ENCODE results near the gene TSPAN9.

The TSPAN9 gene

DNA sequence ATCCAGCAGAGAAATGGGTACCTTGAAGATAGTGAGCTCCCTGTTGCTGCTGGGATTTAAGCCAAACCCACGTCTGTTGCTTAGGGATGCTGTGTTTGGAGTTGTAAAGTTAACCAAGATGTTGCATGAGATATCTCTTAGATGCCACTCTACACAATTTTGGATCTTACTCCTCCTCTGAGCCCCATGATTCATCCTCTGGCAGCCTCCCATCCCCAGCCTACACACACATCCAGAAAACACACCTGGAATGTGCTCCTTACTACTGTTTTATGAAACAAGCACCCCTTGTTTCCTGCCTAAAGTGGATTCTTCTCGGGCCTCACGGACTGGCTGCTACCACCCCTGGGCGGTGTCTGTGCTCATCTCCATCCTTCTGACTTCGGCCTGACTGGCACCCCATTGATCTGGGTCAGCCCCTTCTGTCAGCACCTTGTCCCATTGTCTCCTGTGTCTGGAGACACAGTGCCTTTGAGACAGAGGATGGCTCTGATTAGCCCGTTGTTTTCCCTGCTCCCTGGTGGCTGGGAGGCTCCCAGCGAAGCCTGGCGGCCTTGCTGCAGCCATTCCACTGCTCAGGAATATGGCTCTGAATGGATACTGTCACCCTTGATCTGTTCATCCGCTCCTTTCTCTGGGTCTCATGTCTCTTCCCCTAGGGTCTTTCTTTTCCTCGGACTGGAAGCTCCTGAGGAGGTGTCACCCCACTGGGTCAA is 24.3 kb downstream of the TSPAN9 start:
- DNase-seq (ENCODE audit: low read depth), result no peak

DNA sequence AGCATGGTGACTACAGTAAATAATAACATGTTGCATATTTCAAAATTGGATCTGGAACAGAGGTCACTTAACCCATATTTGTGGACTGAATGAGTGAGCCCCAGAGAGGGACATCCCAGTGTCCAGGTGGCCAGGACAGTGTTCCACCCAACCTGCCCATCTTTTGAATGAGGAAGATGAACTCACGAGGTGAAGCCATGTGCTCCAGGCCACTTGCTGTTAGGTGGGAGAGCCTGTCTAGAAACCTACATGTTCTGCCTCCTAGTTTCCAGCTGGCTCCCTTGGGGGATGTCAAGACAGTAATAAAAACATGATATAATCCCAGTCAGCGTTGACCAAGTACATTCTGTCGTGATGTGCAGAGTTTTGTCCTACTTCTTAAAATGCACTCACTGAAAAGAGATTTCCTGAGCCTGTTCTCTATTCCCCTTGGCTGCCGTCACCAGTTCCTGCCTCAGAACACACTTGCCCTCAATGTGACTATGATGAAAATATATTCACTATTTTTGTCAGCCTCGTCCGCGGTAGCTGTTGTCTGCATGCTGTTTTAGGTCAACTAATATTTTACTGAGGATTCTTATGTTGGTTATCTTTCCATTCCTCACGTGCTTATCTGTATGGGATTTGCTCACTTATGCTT is 25.7 kb downstream of the TSPAN9 start:
- DNase-seq (ENCODE audit: low read depth), result no peak

DNA sequence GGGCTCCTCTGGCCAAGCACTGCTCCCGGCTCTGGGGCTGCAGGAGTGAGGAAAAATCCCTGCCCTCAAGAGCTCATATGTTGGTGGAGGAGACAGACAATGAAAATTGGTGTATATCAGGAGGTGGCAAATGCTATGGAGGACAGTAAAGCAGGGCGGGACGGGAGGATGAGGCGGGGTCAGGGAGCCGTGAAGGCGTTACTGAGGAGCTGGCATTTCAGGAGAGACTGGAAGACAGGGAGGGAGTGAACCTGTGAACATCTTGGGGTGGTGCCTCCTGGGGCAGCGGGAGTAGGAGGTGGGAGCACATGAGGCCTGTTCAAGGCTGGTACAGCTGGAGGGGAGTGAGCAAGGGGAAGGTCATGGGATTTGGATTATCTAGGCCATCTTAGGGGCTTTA is 26.6 kb downstream of the TSPAN9 start:
- no peak for DNase-seq (ENCODE audit: low read depth)

DNA sequence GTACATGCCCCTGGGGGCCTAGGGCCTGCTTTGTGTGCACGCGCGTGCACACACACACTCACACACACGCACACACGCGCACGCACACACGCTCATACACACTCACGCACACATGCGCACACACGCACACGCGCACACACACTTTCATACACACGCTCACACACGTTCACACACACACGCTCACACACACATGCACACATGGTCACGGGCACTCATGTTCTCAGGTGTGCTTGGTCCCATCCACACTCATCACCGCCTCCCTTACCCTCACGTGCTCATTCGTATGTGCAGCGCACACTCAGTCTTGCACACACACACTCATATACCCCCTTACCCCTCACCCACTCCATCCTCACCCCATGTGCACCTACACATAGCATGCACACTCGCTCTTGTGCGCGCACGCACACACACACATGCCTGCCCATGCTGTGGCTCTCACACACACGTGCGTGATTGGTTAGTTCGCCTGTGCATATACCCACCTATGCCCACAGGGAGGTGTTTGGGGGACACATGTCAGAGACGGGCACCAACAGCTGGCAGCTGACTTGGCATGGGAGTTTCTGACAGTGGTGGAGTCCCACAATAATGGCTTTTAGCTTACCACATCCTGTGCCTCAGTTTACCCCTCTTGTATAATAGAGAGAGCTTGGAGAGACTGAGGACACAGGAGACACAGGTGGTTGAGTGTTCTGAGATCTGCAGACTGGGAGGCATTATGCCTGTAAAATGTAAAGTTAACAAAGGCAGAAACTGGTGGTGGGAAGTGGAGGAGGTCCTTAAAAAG is 28.7 kb downstream of the TSPAN9 start:
- no peak for DNase-seq (ENCODE audit: low read depth)

DNA sequence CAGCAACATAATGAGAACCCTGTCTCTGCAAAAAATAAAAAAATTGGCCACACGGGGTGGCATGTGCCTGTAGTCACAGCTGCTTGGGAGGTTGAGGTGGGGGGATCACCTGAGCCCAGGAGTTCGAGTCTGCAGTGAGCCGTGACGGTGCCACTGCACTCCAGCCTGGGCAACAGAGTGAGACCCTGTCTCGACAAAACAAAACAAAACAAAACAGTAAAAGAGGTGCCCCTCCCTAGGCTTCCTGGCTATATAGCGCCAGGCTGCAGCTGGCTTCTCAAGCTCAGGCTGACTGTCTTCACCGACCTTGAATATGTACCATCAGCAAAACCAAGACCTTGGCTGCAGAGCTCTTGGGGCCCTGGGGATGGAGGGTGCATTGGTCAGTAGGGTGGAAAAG is 29.4 kb downstream of the TSPAN9 start:
- no peak for DNase-seq (ENCODE audit: low read depth)

DNA sequence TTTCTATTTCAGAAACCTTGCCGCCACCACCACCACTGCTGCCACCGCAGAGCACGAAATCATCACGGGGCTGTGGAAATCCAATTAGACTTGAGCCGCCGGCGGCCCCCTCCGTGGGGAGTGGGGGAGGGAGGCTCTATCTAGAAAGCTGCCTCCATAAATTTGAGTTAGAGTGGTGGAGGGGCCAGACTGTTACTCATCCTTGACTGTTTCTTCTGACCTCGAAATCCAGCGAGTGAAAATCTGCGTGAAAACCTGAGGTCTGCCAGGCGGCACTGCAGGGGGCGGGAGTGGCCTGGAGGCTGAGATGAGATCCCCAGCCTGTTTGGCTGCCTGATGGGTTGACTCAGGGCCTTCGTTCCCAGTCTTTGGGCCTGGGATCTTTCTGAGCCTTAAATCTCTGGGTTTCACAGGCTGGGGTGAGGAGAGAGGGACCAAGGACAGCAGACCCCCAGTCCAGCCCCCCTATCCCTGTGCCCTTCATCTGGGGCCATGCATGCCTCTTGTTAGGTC is 29.9 kb downstream of the TSPAN9 start:
- DNase-seq (ENCODE audit: low read depth), result no peak

DNA sequence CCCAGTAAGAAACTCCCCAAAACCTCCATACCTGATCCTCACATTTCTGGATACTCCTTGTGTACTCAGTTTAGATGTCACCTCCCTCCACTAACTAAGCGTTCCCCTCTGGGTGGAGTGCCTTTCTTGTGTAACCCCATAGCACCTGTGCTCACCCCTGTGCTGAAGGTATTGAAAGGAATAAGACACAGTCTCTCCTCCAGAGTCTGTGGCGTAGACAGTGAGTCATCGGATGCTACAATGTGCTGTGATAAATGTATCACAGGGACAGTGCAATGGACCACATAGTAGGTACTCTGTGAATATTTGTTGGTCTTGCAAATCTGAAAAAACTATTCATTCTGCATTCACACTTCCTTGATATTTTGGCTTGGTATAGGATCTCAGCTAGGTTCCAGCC is 30.8 kb downstream of the TSPAN9 start:
- DNase-seq (ENCODE audit: low read depth), result no peak

DNA sequence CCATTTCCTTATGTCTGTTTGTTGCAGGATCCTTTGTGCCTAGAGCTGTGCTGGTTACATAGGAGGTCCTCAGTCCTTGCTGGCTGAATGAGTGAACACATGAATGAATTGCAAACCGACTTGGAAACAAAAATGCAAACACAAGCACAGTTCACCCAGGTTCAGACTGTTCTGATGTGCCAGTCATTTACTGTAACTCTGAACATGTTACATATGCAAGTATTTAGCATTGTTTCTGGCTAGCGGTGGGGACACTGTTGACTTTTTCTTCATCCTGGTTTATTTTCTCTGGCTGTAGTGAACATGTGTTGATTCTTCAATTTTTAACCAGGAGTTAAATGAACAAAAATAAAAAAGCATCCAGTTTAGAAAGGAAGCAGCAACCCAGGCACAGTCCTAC is 33.4 kb downstream of the TSPAN9 start:
- DNase-seq (ENCODE audit: low read depth), result no peak

DNA sequence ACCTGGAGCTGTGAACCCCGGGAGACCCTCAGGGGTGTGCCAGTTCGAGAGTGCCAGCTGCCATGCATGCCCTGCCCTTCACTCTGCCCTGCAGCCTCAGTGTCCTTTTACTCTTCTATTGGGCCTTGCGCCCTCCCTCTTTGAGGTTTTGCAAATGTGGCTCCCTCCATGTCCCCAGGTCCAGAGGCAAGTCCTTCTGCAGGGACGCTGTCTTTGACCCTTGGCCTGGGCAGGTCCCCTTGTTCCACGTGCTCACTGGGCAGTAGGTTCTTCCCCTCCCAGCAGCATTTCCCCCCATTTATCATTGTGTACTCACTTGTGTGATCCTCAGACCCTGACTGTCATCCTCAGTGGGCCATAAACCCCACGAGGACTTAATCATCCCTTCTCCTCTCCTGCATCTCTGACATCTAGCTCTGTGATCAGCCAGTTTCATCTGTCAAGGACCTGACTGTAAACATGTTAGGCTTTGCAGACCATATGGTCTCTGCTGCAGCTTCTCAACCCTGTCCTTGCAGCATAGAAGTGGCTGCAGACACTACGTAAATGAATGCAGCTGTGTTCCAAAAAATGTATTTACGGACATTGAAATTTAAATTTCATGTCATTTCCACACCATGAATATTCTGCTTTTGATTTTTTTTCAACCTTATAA is 36.6 kb downstream of the TSPAN9 start:
- no peak for DNase-seq (ENCODE audit: low read depth)

DNA sequence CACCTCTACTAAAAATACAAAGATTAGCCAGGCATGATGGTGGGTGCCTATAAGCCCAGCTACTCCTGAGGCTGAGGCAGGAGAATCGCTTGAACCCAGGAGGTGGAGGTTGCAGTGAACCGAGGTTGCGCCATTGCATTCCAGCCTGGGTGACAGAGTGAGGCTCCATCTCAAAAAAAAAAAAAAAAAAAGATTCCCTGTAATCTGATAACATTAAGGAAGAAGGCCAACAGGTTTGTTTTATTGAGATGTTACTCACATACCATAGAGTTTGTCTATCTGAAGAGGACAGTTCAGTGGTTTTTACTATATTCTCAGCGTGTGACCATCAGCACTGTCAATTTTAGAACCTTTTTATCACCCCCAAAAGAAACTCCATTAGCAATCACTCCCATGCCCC is 37.5 kb downstream of the TSPAN9 start:
- no peak for DNase-seq (ENCODE audit: low read depth)

DNA sequence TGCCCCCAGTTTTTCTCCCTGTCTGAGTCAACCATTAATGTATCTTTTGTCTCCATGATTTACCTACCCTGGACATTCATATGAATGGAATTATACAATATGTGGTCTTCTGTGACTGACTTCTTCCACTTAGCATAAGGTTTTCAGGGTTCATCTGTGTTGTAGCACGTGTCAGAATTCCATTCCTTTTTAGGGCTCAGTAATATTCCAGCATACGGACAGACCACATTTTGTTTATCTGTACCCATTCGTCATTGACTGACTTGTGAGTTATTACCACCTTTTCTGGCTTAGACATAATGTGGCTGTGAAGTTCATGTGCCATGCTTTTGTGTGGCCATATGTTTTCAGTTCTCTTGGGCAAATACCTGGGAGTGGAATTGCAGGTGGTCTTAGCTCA is 37.9 kb downstream of the TSPAN9 start:
- DNase-seq (ENCODE audit: low read depth), result no peak

DNA sequence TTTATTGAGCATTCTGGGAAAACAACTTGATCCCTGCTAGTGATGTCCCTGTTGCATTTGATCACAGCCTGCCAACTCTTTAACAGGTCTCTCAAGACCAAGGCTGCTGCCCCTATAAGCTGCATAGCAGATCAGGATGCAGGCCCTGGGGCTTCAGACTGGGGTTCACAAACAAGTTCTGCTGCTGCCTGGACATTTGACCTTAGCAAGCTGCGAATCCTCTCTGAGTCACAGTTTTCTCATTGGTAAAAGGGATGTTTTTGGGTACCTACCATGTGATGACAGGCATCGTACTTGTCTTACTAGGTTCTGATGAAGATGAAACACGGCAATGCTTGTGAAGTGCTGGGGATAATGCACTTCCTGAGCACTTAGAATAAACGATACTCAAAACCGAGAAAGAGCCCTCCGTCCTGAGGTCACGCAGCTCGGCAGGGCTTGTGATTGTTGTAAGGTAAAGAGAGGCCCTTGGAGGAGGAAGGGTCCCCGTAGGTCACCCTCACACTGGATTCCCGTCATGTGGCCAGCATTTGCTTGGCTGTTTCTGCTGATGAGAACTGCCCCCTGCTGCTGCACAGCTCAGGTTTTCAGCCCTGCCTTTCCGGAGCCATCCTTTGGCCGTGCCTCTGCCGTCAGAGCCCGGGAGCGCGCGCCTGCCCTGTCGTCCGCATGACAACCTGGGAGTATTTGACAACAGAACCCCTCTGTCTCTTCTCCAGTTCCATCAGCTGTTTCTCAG is 39.1 kb downstream of the TSPAN9 start:
- no peak for DNase-seq (ENCODE audit: low read depth)

DNA sequence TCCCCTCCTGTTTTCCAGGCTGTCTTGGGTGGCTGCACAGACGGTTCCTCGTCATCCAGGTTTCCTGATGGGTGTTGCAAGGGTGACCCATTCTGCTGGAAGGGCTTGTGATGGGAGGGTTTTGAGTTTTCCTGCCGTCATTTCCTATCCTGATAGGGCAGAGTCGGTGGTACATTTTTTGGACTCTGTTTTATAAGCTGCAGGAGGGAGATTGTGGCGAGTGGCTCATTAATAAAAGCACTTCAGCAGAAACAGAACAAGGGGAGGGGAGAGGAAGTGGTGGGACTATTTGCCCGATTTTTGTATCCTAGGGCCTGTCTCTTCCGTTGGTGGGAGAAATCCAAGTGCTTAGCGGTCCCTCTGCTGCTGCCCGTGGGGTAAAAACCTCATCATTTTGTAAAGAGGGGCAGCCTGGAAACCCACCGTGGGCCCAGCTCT is 40.0 kb downstream of the TSPAN9 start:
- no peak for DNase-seq (ENCODE audit: low read depth)

DNA sequence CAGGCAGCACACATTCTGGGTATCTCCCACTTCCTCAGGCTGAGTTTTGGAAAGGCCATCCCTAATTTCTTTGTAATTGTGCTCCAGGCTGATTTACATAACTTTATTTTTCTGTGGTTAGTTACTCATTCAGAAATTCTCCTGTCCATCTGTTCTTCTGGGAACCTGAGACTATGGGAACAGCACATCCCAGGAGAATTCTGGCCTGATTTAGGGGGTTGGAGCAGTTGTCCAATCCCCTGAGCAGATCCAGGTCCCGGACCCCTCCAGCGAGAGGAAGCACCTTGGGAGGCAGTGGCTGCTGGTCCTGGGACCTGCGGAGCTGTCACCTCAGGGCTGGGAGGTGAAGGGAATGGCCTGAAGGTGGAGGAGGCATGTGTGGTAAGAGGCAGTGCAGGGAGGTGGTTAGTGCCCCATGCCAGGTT is 40.4 kb downstream of the TSPAN9 start:
- DNase-seq (ENCODE audit: low read depth), result no peak

DNA sequence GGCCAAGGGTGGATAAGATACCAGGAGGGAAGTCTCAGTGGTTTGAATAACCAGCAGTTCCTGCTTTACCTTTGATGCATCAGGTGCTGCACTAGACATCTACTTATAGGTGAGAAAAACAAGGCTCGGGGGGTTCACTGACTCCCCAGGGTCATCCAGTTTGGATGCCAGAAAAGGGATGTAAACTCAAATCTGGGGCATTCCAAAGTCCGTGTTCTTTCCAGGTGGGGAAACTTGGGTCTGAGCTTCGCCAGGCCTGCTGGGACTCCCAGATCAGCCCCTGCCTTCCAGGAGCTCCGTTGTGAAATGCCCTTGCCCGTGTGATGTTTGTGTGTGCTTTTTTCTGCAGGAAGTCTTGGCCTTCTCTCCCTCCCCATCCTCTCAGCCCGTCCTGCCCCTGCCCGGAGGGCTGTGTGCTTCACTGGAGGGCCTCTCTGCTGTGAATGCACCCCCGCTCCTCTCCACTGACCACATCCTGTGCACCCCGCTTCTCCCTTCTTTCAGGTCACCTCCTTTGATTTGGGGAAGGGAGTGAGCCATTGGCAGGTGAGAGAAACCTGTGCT is 42.1 kb downstream of the TSPAN9 start:
- no peak for DNase-seq (ENCODE audit: low read depth)

DNA sequence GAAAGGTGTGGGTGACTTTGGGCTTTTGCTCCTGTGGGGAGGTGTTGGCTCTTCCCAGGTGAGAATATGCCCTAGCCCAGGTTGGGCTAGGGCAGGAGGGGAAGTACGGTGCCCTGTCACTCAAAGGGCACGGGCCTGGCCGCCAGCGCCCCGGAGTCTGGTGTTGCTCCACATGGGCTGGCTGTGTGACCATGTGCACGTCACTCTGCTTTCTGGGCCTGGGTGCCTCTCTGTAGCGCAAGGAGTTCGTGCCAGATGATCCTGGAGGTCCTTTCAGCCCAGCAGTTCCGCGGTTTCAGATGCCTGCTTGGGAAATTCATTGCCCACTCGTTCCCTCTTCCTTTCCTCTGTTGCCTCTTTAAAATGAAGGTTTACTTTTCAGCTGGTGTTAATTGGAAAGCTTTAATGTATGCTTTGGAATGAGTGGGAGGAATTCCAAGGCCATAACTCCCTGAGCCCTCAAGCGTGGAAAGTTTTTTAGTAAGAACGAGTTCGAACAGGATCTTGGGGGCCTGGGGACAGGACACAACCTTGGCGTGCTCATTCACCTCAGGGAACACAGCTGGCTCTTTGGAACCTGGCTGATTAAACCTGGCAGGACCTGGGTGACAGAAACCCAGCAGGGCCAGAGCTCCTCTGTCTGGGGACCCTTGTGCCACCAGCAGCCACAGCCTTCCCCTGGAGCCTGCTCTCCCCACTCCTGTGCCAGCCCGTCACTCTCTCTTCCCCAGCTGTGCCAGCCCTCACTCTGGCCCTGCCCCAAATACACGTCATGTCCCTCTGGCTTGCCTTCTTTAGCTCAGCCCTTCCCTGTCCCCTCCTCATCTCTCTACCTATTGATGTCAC is 42.8 kb downstream of the TSPAN9 start:
- no peak for DNase-seq (ENCODE audit: low read depth)

DNA sequence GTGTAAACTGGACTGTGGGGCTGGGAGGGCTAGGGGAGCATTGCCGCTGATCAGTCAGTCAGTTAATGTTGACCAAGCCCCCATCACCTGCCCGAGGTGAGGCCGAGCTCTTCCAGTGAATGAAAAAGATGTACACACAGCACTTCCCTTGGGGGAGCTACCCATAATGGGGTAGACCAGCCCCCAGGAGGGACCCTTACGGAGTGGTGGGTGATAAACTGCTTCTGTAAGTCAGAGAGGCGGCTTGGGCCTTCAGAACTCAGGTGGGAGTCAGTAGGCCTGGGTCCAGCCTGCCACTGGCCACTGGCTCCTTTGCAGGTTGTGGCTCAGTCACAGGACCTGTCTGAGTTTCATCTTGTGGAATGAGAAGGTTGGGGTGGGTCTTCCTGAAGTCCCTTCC is 43.5 kb downstream of the TSPAN9 start:
- no peak for DNase-seq (ENCODE audit: low read depth)

DNA sequence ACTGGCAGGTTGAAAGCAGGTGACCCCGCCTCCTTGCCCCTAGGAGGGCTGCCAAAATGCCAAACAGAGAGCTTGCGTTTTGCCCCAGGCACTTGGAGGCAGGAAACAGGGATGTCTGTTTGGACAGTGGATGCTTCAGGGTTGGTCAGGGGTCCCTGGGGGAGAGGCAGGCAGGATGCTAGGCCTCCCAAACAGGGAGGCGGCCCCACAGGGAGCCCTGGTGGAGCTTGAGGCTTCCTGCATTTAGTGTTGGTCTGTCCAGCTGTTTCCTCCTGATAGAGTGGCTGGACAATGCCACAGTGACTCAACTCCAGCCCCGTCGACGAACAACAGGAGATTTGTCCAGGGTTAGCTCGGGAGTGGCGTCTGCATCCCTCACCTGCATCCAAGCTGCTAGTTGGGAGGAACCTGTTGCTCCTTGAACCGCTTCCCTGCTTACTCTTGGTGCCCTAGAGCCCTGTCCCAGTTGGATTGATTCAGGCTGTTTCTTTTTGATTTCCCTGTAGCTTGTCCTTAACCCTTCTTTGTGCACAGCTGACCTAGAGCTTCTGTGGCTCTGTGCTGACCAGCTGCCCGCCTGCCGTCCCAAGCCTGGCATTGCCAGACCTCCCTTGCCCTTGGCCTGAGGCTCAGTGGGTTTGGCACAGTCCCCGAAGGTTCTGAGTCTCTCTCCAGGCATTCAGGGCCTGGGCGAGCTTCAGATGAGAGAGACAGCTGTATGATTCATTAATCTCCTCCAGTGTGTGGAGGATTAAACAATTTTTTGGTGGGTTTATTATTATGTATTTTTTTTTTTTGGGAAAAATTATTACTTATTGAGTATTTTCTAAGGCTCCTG is 45.9 kb downstream of the TSPAN9 start:
- no peak for DNase-seq (ENCODE audit: low read depth)

DNA sequence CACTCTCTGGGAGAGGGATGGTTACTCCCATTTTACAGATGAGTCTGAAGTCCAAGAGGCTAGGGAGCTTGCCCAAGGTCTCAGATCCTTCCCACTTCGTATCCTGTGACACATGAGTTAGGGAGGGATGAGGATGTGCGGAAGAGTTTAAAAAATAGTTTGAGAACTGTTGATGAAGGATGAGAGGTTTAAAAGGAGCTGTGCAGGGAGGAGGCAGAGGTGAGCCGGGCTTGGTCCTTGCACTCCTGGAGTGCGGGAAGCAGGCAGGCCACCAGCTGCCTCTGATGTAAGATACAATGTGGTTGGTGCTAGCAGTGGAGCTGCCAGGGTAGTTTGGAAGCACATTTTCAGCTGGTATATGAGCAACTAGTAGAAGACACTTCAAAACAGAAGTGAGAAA is 46.5 kb downstream of the TSPAN9 start:
- DNase-seq (ENCODE audit: low read depth), result no peak

DNA sequence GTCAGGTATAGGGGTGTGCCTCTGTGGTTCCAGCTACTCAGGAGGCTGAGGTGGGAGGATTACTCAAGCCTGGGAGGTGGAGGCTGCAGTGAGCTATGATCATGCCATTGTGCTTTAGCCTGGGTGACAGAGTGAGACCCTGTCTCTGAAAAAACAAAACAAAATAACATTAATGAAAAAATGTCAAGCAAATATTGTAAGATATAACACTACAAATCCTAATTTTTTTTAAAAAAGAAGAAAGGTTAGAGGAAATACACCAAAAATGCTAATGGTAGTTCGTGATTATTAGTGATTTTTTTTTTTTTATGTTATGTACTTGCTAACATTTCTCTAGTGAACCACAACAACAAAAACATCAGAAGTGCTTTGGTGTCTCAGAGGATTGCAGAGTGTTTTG is 47.7 kb downstream of the TSPAN9 start:
- DNase-seq (ENCODE audit: low read depth), result no peak
